Dermis microvascular lymphatic vessel endothelial cell (primary cell): ENCODE results near the gene TRA2A. TPM values are rescaled to one million over a fixed set of nuclear protein-coding genes. Genes with fewer than 3 reads are reported as not detected.
"Not testable (repeated sequence)": the region's sequence is repeated elsewhere in the genome, so short reads cannot be mapped to it uniquely, and the experiment has no call there.

Source experiments
- DNase-seq, 2 donors: peaks; one replicate each; pipeline versions ENCODE4 v3.0.0 to v3.0.0-alpha.2; 2010; ENCODE audit warnings: low read depth in 2 of 2
- total RNA-seq: library from RNA; depleted of rRNA; stranded (reverse); fragments of >200 nt; gene quantifications from 2 replicates; pipeline ENCODE4 v1.2.1, GENCODE V29; 2014

TRA2A gene
- total RNA-seq, 1 donor from 2014 or later, result 24.9 TPM

- no peak for DNase-seq
Observed at GRCh38 chr7:23494009-23494408, 37.8 kb downstream of the TRA2A start.

GRCh38 chr7:23491502-23491901 lies 40.3 kb downstream of the TRA2A start:
- DNase-seq, result peak in 1 of 2 donors; percentile 3

- peak in 1 of 2 donors; percentile 32 for DNase-seq
Observed at GRCh38 chr7:23490357-23491135, 41.2 kb downstream of the TRA2A start.

- DNase-seq, result not testable (repeated sequence)
Observed at GRCh38 chr7:23488714-23489113, 43.1 kb downstream of the TRA2A start.

- DNase-seq, result no peak
Observed at GRCh38 chr7:23487670-23488069, 44.1 kb downstream of the TRA2A start.

- DNase-seq, result no peak
Observed at GRCh38 chr7:23486002-23486773, 45.6 kb downstream of the TRA2A start.

GRCh38 chr7:23482686-23483085 lies 49.1 kb downstream of the TRA2A start:
- no peak for DNase-seq

GRCh38 chr7:23477962-23478866 lies 53.6 kb downstream of the TRA2A start:
- DNase-seq, result no peak

GRCh38 chr7:23477157-23477499 lies 54.7 kb downstream of the TRA2A start:
- no peak for DNase-seq

GRCh38 chr7:23476286-23477156 lies 55.3 kb downstream of the TRA2A start:
- DNase-seq, result no peak

GRCh38 chr7:23475576-23475839 lies 56.3 kb downstream of the TRA2A start:
- DNase-seq, result no peak

GRCh38 chr7:23474829-23475575 lies 56.8 kb downstream of the TRA2A start:
- DNase-seq, result peak in 1 of 2 donors; percentile 13

- peak; percentile 52 to 96 for DNase-seq
Observed at GRCh38 chr7:23474094-23474828, 57.5 kb downstream of the TRA2A start.

- no peak for DNase-seq
Observed at GRCh38 chr7:23473844-23474093, 58.0 kb downstream of the TRA2A start.

- no peak for DNase-seq
Observed at GRCh38 chr7:23472956-23473843, 58.6 kb downstream of the TRA2A start.

GRCh38 chr7:23472556-23472955 lies 59.2 kb downstream of the TRA2A start:
- DNase-seq, result no peak

- DNase-seq, result no peak
Observed at GRCh38 chr7:23472046-23472445, 59.7 kb downstream of the TRA2A start.

- DNase-seq, result peak in 1 of 2 donors; percentile 75
Observed at GRCh38 chr7:23471106-23471859, 60.5 kb downstream of the TRA2A start.
